ENCODE data around the gene ITPR2.
"Not testable (repeated sequence)": the region's sequence is repeated elsewhere in the genome, so short reads cannot be mapped to it uniquely, and the experiment has no call there.

The ITPR2 gene

DNA sequence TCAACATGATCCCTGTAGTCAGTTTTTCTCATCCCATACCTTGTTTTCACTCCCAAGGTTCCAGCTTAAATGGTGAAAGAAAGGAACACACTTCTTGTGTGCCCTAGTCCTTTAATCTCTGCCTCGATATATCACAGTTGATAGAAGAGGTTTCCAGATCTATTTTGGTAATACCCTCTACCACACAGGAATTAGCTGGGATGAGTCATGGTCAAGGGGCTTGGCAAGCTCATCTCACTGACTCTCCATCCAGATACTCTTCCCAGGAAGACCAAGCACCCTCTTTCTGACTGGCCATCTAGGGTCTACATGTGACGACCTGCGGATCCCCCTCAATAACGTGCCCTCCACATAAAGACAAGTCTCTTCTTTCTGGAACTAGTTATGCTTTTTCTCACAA is 277.9 kb downstream of the ITPR2 start:
- no peak for DNase-seq

DNA sequence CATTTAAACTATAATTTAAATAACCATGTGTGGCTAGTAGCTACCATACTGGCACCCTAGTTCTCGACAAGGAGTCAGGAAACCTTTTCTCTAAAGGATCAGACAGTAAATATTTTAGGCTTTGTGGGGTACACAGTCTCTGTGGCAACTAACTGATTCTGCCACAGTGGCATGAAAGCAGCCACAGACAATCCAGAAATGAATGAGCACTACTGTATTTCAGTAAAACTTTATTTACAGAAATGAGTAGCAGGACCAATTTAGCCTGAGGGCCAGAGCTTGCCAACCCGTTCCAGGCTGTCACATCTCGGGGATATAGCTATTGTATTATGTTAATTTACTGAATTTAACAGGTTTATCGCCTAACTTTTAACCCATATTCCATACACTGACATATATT is 278.7 kb downstream of the ITPR2 start:
- DNase-seq: no peak

DNA sequence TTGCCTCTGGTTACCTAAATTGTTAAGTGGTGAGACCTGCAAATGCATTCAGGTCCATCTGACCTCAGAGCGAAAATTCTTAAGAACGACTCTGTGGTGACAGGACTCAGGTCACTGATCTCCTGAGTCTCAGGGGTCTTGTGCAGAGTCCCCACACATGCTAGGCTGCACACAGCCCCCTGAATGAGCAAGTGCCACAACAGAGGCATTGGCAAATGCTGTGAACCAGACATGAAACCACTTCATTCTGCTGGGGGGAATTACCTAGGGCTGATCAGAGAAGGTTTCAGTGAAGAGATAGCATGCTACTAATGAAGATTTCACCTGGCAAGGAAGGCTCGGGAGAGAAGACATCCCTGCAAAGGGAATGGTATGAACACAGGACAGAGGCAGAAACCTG is 281.6 kb downstream of the ITPR2 start:
- DNase-seq: no peak

DNA sequence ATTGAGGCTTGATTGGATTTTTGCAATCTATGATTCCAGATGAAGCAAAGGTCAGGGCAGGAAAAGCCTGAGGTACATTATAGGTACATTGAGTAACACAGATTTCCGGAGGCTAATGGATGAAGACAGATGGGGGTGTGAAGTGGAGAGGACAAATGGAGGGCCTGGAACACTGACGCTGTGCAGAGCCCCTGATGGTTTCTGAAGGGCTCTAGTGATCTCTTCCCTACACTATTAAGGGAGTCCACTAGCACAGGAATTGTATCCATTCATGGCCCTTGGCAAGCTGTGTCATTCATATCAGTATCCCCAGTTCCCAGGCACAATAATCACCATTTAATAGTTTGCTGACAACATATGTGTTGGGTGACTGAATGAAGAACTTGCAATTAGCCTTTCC is 284.8 kb downstream of the ITPR2 start:
- no peak for DNase-seq

DNA sequence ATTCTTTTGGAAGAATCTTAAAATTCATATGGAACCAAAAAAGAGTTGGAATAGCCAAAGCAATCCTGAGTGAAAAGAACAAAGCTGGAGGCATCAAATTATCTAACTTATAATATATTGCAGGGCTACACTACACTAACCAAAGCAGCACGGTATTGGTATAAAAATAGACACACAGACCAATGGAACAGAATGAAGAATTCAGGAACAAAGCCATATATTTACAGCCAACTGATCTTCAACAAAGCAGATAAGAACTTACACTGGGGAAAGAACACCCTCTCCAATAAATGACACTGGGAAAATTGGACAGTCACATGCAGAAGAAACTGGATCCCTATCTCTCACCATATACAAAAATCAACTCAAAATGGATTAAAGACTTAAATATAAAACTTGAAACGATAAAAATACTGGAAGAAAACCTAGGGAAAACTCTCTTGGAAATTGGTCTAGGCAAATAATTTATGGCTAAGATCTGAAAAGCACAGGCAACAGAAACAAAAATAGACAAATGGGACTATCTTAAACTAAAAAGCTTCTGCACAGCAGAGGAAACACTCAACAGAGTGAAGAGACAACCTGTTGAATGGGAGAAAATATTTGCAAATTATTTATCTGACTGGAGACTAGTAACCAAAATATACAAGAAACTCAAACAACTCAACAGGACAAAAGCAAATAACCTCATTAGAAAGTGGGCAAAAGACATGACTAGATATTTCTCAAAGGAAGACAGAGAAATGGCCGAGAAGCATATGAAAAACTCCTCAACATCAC is 286.3 kb downstream of the ITPR2 start:
- no peak for DNase-seq

DNA sequence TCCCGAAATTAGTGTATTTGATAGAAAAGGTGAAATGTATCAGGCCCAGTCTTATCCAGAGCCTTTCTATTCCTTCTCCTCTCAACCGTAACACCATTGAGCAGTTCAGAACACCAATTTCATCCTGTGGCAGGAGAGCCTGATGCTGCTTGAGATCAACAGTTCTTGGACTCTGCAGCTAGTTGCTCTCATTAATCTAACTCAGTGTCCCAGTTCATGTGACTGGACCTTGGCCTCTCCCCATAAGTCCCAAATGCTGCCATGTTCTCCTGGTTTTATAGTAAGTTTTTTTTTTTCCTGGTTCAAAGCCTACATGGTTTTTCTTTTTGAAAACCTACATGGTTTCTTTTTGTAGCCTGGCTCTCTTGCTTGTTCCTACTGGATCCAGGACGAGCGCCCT is 293.9 kb downstream of the ITPR2 start:
- DNase-seq: no peak

DNA sequence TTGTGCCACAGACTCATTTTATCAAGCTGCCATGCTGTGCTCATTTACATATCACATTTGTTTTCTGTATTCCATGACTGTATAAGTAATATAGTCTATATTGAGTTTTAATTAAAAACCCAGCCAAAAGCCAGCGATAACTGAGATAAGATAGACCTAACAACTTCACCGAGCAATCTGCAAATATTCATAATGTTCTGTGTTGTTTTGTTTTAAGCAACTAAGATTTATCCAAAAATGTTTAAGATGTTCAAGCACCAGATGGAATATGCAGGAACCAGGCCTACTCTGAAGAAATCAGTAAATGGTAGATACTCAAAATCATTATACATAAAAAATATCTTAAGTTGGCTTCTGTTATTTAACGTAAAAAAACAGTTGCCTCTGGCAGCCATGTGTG is 295.3 kb downstream of the ITPR2 start:
- DNase-seq: no peak

DNA sequence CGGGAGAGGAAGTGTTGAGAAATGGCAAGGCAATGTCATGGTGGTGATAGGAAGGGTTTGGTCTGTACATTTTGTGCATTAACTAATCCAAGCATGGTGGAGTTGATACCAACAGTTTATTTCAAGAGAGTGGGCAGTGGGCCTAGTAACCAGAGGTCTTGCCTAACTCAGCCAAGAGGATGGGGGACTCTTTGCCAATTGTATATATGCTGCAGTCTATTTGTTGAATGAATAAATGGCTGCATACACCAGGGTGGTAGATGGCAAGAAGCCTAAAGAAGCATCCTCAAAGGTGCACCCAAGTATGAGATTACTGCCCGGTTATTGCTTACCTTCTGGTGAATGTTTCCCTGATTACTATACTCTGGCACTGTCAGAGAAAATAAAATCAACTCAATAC is 295.9 kb downstream of the ITPR2 start:
- no peak for DNase-seq

DNA sequence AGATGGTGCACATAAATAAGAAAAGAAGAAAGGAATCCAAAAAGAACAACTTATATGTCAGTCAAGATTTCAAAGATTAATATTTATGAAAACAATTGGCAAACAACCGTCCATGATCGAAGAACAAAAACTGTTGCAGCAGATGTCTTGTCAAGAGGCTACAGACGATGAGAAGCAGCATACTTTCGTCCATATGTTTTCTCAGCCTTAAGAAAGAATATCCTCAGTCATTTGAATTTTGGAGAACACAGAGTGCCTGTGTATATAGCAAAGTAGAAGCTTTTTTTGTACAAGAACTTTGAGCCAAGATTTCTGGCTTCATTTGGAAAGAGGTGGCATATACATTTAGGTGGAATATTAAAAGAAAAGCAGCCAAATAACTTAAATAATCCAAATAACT is 297.2 kb downstream of the ITPR2 start:
- no peak for DNase-seq

DNA sequence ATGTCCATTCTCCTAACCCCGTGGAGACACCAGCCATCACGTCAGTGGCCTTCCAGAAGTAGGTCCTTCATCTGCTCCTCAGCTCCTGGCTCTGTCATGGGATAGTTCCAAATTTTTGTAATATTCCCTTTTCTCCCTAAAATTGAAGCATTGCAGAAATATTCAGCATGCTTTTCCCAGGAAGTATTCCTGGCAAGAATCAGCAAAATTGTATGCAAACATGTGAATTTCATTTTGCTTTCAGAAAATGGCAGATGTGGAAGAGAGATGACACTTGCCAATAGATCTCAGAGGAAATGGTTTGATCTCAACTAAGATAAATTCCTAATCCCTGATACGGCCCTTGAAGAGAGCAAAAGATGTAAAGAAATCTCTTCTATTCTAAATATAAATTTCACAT is 298.9 kb downstream of the ITPR2 start:
- no peak for DNase-seq

DNA sequence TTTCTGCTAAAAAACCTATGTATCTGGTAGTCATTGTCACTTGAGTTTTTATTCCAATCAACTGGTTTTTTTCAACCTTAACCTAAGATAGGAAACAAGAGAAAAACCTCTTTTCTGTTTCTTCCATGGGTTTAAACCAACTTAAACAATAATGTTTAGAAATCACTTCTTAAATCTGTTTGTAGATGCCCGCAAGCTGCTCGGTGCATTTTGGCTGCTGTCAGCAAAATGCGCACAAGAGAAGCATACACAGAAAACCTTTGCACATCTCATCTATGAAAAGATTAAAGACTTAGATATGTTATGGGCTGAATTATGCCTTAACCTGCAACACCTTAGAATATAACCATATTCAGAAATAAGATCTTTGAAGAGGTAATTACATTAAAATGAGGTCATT is 299.8 kb downstream of the ITPR2 start:
- no peak for DNase-seq

DNA sequence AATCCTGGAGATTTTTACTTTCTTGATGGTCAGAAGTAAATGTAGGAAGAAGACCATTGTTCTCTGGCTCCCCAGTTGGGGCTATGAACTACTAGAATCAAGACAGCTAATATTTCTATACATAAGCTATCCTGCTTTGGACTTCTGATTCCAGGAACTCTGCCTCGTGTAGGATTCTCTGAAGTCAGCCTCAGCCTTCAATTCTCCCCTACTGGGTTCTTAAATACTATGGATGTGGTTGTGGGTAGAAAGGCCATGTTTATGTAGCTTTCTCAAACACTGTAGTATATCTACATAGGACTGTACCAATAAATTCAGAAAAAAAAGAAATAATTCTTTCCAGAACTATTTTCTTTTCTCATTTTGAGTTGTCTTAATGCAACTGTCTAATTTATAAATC is 302.5 kb downstream of the ITPR2 start:
- no peak for DNase-seq

DNA sequence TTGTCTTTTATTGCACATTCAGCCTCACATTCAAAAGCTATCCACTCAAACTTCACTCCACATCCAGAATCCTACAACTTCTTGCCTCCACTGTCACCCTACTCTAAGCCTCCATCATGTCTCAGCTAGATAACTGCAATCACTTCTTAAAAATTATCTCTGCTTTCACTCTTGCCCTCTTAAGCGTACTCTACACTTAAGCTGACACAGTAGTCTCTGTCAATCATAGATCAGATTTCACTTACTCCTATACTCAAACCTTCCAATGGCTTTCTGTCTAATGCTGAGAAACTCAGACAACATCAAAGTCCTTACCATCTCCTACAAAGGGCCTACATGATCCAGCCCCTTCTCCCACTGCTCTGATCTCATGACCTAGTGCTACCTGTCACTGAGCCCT is 304.1 kb downstream of the ITPR2 start:
- DNase-seq: no peak

DNA sequence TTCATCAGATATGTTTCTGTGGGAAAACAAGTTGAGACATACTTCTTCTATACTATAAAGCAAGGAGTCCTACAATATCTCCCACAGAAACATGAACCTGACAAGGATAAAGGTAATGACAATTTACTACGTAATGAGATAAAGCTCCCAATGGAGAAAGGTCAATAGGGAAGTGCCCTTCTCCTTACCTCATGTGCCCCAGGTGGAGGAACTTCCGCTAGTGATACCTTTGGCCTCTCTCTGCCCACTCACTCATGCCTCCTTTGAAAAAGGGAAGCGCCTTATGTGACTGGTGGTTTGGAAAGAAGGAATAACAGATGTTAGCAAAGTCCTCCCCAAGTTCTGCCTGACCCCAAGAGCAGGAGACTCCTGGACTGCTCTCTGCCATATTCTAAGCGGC is 305.3 kb downstream of the ITPR2 start:
- DNase-seq: no peak

DNA sequence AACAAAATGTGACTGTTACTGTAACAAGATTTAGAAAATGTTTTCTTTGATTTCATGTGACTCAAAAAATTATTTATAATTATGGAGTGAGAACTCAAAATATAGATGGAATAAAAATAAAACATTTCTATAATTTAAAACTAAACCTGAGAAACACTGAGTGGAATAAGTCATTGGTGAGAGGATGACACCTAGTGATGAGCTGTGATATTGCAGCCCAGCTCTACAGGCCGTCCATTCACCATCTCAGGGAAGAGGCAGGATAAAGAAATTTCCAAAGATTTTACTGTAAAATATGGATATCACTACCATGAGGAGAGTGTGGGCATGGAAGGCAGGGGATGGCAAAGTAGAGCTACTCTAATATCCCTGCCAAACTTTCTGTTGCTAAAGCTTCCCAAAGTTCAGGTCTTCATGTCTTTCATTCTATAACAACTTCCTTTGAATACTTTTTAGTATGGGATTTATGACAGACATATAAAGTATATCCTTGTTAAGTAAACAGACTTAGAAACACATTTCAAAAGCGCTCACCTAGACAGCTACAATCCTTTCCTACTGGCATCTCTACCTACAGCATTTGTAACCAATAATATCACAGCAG is 308.0 kb downstream of the ITPR2 start:
- peak; percentile 31 to 76 for DNase-seq

DNA sequence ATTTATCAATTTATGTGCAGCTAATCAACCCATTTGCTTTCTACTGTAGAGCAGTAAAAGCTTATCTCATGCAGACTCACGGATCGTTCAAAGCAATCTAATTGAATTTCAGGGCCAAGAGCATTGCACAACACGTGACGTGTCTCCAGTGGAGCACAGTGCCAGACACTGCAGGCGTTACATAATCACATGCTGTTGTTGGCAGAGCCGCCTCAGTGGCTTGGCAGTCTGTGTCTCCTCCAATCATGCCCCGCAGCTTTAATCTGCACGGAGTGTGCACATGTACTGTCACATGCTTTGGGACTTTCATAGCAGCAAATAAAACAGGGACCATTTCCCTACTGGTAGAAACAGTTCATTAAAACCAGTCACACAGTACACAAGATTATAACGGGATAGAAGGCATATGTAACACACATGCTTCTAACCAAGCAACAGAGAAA is 309.3 kb downstream of the ITPR2 start:
- peak; percentile 84 to 88 for DNase-seq

DNA sequence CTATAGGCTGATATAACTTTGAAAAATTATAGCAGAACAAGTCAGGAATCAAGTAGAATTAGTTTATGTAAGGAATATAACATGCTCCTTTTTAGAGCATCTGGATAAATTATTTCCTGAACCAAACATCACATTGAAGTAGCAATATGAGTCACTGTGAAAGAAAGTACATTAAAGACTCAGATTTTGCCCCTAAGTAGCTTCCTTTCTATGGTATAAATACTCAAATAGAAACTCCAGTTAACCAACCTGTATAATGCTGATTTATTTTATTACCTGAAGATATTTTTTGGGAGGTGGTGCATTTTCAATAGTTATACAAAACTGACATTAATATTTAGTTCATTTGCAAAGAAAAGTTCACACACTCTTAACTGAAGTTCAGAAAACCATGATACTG is 312.1 kb downstream of the ITPR2 start:
- DNase-seq: no peak

DNA sequence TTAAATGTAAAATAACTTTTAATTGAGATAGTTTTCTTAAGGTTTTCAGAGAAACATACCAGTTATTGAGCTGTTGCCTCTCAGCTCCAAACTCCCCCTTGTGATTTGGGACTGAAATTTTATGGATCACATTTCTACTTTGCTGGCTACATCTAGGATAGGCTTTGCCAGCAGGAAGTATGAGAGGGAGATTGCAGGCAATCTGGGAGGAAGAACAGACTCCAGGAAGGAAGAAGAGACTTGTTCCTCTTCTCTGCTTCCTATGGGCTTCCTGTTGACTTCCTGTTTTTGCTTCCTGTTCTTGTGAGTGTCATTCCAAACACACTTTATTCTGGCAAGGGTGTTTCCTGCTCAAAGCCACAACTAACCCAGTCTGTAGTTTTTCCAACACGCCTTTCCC is 312.9 kb downstream of the ITPR2 start:
- peak in 1 of 2 donors; percentile 5 for DNase-seq

DNA sequence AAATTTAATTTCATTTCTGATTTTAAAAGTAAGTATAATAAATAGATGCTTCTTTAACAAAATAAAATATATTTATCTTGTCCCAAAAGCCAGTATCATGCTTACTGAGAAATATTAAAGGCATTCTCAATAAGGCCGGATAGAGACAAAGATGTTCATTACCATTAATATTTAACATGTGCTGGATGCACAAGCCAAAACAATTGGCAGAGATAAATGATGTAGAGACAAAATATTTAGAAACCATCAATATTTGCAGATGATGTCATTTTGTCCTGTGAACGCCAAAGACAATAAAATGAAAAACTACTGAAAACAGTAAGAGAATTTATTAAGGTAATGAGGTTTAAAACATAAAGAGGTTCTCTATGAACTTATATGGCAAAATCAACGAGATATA is 313.5 kb downstream of the ITPR2 start:
- no peak for DNase-seq

DNA sequence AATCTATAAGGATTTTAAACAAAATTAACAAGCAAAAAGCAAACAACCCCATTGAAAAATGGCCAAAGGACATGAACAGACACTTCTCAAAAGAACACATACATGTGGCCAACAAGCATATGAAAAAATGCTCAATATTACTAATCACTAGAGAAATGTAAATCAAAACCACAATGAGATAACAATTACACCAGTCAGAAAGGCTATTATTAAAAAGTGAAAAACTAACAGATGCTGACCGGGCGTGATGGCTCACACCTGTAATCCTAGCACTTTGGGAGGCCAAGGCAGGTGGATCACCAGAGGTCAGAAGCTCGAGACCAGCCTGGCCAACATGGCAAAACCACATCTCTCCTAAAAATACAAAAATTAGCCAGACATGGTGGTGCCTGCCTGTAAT is 315.7 kb downstream of the ITPR2 start:
- not testable (repeated sequence) for DNase-seq

DNA sequence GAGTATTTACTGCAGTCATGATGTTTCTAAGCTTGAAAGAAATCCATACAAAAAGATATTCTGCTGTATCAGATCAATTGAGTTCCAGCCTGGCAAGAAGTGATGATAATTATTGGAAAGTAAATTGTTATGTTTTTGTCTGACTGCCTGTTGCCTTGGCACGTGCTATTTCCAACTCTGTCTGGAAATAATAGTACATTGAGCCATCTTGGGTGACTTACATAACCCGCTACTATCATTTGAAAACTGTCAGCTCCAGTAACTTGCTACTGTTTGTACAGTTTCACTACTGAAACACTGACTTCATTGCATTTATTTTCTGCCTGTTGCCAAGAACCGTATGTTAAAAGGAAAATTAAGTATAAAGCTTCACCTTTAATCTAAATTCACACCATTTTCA is 318.6 kb downstream of the ITPR2 start:
- no peak for DNase-seq

DNA sequence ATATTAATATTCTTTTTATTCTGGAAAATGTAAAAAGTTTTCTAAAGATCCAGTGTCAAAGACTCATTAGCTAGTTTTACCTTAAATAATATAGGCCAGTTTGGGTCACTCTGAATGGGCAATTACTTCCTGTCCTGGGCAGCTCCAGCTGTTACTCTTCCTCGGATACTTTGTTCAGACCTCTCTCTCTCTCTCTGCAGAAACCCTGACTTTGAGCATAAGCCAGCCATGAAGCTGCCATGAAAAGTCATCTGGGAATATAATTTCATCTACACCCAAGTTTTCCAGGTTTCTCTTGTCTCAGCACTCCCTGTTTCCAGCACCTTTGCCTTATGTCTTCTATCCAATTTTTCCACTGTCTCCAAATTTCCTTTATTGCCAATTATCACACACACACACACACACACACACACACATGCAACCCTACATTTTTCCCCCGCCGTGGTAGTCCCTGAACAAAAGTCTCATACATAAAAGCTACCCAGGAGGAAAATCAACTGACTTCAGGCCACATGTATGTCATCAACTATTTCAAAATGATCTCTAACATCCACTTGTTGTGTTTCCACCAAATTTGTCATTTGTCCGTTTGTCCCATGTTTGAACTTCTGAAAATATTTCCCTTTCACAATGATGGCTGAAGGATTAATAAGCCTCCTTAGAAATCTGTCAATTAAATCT is 319.5 kb downstream of the ITPR2 start:
- no peak for DNase-seq

DNA sequence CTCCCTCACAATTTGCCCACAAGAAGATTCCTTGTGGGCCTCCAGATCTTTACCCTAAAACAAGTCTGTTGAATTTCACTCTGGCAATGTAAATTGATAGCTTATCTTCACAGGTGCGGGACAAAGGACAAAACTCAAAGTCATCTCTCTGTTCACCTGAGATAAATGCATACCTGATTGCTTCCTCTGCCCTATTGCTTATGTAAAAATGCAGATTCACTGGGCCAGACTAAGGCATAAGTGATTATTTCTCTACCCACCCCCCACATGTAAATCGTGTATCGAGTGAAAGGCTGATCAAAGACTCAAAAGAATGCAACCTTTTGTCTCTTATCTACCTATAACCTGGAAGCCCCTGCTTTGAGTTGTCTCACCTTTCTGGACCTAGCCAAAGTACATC is 320.8 kb downstream of the ITPR2 start:
- DNase-seq: no peak

DNA sequence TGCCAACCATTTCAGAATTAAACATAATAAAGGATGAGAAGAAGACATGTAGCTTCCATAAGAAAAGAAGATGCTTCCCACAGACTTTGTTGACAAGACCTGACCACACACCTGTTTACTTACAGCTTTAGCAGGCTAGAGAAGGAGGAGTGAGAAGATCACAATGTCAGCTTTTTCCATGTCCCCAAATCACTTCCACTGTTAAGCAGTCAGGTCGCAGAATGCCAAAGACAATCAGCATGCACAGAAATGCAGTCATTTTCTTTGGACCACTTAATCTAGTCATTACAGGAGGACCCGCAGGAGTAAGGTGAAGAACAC is 322.7 kb downstream of the ITPR2 start:
- no peak for DNase-seq

DNA sequence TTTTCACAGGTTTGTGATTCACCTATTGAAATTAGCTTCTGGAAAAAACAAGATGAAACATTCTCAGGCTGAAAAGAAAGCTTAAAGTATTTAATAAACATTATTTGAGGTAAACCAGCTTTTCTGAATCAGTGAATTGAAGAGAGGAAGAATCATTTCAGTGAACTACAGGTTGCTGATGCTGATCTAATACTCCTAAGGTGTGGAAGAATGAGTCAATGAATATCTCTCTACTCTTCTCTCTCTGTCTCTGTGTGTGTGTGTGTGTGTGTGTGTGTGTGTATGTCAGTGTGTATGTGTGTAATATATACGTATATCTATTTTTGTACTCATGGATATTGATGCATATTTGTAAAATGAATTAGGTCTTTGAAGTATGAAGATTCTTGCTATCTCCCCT is 325.4 kb downstream of the ITPR2 start:
- DNase-seq: no peak
